Cardiac muscle cell (in vitro differentiated cells and primary cell): Measurements from ENCODE around the gene SLC7A6OS. TPM values are rescaled to one million over a fixed set of nuclear protein-coding genes. Genes with fewer than 3 reads are reported as not detected.

Source experiments
- DNase-seq, 2 donors: peaks; one replicate each; pipeline versions ENCODE4 v3.0.0 to v3.0.0-alpha.2; 2010 to 2017; ENCODE audit warnings: low read depth in 1 of 2, low spot score in 1 of 2
- H3K27ac ChIP-seq: fragments of 200-600 bp; sonication (generic); 2 replicates; pipeline ENCODE4 v1.5.1; 2016
- H3K27me3 ChIP-seq: fragments of 200-600 bp; sonication (generic); 2 replicates; pipeline ENCODE4 v1.6.0; 2016; ENCODE audit warnings: control low read depth
- H3K36me3 ChIP-seq: fragments of 200-600 bp; sonication (generic); 2 replicates; pipeline ENCODE4 v1.5.1; 2016; ENCODE audit warnings: control low read depth
- H3K4me1 ChIP-seq: fragments of 200-600 bp; sonication (generic); 2 replicates; pipeline ENCODE4 v1.8.1; 2017; ENCODE audit warnings: low read depth, mild to moderate bottlenecking, mixed run types
- H3K4me3 ChIP-seq: fragments of 200-600 bp; sonication (generic); 2 replicates; pipeline ENCODE4 v1.5.1; 2016; ENCODE audit warnings: mild to moderate bottlenecking
- H3K9me3 ChIP-seq: fragments of 200-600 bp; sonication (generic); 2 replicates; pipeline ENCODE4 v1.5.1; 2017; ENCODE audit warnings: low read depth, mild to moderate bottlenecking, control low read depth
- polyA plus RNA-seq: library from polyadenylated mRNA; unstranded; fragments of >200 nt; fragmentation: Nextera tagmentation; extraction: Ambion mirVana; gene quantifications from 2 replicates; pipeline ENCODE4 v1.2.1, GENCODE V29; 2016
- total RNA-seq: library from RNA; depleted of rRNA; stranded (reverse); fragments of >200 nt; gene quantifications from 2 replicates; pipeline ENCODE4 v1.2.3, GENCODE V29; 2016
- TF ChIP-seq, protein P1 (sequence below): IDR thresholded peaks from 2 replicates; pipeline ENCODE4 v1.5.1; 2012; ENCODE audit warnings: low read depth, mild to moderate bottlenecking, low read length

The SLC7A6OS gene
- total and polyA plus RNA-seq, 2 experiments from 2014 or later: 18.4 to 24.3 TPM

DNA sequence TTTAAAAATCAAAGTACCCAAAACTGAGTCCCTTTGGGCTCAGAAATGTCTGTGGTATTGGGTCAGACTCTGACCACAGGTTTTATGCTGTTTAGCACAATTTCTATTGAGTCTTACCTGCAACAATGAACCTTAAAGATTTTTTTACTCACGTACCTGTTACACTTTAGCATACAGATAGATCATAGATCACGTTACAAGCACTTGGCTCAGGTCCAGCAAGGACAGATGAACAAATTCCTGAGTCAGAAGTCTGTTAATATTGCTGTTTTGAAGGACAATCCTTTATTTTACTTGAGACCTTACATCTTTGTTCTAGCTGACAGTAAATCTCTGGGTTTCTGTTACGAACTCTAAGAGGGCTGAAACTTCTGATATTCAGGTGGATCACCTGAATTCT, 12.8 kb downstream of the SLC7A6OS start:
- Histone ChIP-seq H3K9me3 (no peaks in the 10 kb centered on the region), H3K4me3 (no peak overlapping the region), H3K27ac (no peak overlapping the region), H3K27me3 (no peaks in the 10 kb centered on the region), H3K36me3 (peaks cover 52% of the 10 kb centered on the region), H3K4me1 (no peaks in the 10 kb centered on the region)
- DNase-seq: no peak
- TF ChIP-seq, protein P1, sequence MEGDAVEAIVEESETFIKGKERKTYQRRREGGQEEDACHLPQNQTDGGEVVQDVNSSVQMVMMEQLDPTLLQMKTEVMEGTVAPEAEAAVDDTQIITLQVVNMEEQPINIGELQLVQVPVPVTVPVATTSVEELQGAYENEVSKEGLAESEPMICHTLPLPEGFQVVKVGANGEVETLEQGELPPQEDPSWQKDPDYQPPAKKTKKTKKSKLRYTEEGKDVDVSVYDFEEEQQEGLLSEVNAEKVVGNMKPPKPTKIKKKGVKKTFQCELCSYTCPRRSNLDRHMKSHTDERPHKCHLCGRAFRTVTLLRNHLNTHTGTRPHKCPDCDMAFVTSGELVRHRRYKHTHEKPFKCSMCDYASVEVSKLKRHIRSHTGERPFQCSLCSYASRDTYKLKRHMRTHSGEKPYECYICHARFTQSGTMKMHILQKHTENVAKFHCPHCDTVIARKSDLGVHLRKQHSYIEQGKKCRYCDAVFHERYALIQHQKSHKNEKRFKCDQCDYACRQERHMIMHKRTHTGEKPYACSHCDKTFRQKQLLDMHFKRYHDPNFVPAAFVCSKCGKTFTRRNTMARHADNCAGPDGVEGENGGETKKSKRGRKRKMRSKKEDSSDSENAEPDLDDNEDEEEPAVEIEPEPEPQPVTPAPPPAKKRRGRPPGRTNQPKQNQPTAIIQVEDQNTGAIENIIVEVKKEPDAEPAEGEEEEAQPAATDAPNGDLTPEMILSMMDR: no peak

DNA sequence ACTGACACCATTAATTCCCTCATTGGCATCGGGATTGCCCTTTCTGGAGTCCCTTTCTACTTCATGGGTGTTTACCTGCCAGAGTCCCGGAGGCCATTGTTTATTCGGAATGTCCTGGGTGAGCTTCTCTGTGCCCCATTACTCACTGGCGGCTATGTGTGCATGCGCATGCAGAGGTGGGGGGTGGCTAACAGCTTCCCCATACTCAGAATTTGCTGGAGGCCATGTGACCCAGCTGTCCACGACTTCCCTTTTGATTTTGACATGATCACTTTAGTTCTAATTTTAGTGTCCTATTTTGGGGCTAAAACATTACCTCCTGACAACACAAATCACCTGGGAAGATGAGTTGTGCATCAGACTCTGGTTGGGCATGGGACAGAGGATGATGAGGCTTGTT, 14.1 kb downstream of the SLC7A6OS start:
- TF ChIP-seq, protein P1: no peak
- Histone ChIP-seq H3K27ac (no peak overlapping the region), H3K9me3 (no peaks in the 10 kb centered on the region), H3K36me3 (peaks cover 40% of the 10 kb centered on the region), H3K4me1 (no peaks in the 10 kb centered on the region), H3K27me3 (no peaks in the 10 kb centered on the region), H3K4me3 (no peak overlapping the region)
- no peak for DNase-seq

DNA sequence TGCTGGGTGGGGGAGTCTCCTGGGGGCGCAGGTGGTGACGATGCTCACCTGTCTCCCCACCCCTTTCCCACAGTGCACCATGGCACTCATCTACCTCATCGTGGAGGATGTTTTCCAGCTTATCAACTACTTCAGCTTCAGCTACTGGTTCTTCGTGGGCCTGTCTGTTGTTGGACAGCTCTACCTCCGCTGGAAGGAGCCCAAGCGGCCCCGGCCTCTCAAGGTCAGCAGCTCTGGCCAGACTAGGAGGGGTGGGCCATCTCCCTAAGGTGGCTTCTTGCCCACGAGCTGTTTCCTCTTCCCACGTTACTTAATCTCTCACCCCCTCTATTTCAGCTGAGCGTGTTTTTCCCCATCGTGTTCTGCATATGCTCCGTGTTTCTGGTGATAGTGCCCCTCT, 14.5 kb downstream of the SLC7A6OS start:
- DNase-seq: no peak
- TF ChIP-seq, protein P1: no peak
- H3K27me3 ChIP-seq: no peaks in the 10 kb centered on the region
- H3K4me1 ChIP-seq: no peaks in the 10 kb centered on the region
- peaks cover 37% of the 10 kb centered on the region for H3K36me3 ChIP-seq
- H3K4me3 ChIP-seq: no peak overlapping the region
- no peak overlapping the region for H3K27ac ChIP-seq
- no peaks in the 10 kb centered on the region for H3K9me3 ChIP-seq

DNA sequence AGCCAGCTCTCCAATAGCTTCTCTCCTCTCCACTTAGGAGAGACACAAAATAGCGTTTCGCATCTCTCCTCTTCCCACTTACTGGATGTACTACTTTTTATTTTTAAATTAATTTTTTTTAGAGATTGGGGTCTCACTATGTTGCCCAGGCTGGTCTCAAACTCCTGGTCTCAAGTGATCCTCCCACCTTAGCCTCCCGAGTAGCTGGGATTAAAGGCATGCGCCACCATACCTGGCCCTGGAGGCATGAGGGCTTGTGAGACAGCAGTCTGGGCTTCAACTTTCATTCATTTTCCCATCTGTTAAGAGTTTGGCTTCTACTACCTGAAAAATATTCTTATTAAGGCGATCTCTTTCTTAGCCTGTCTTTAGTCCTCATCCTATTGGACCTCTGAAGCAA, 18.3 kb downstream of the SLC7A6OS start:
- H3K4me3 ChIP-seq: no peak overlapping the region
- no peaks in the 10 kb centered on the region for H3K4me1 ChIP-seq
- peaks cover 8% of the 10 kb centered on the region for H3K36me3 ChIP-seq
- TF ChIP-seq, protein P1: no peak
- no peaks in the 10 kb centered on the region for H3K9me3 ChIP-seq
- no peak for DNase-seq
- no peak overlapping the region for H3K27ac ChIP-seq
- no peaks in the 10 kb centered on the region for H3K27me3 ChIP-seq

DNA sequence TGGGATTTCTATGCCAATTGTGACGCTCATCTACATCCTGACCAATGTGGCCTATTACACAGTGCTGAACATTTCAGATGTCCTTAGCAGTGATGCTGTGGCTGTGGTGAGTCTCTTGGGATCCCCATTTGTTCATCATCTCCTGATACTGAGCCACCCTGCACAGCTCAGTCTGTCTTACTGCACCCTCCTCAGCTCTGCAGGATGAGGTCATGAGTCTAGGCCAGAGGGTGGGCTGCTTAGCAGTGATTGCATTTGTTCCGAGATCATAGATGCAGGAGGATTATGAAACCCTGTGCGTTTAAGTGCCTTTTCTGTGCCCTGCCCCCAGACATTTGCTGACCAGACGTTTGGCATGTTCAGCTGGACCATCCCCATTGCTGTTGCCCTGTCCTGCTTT, 19.5 kb downstream of the SLC7A6OS start:
- H3K36me3 ChIP-seq: peaks cover 7% of the 10 kb centered on the region
- no peaks in the 10 kb centered on the region for H3K9me3 ChIP-seq
- no peak overlapping the region for H3K4me3 ChIP-seq
- no peaks in the 10 kb centered on the region for H3K27me3 ChIP-seq
- TF ChIP-seq, protein P1: no peak
- no peaks in the 10 kb centered on the region for H3K4me1 ChIP-seq
- DNase-seq: no peak
- no peak overlapping the region for H3K27ac ChIP-seq

DNA sequence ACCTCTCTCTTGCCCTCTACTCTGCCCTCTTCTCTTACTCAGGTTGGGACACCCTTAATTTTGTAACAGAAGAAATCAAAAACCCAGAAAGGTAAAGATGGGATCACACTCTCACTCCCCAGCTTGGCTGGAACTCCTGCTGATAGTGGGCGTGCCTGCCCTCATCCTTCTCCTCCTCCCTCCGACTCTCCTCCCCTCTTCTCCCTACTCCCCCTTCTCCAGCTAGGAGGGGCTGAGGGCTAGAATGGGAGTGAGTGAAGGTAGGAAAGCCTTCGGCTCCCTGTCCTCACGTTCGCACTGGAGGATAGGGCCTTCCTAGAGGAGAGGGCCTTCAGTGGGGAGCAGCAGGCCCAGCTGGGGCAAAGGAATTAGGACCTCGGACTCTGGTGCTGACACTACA, 20.3 kb downstream of the SLC7A6OS start:
- TF ChIP-seq, protein P1: no peak
- H3K27me3 ChIP-seq: no peaks in the 10 kb centered on the region
- DNase-seq: no peak
- no peaks in the 10 kb centered on the region for H3K9me3 ChIP-seq
- H3K36me3 ChIP-seq: peaks cover under 1% of the 10 kb centered on the region
- no peaks in the 10 kb centered on the region for H3K4me1 ChIP-seq
- H3K27ac ChIP-seq: no peak overlapping the region
- H3K4me3 ChIP-seq: no peak overlapping the region
